Trophoblast cell (in vitro differentiated cells and primary cell): ENCODE measurements around the gene ETS2.

Source experiments
- DNase-seq, 2 donors: peaks; one replicate each; pipeline ENCODE4 v3.0.0-alpha.2; 2016
- H2AFZ ChIP-seq: 2 replicates; pipeline ENCODE4 v1.6.1; 2013; ENCODE audit warnings: low read length, moderate library complexity, mild to moderate bottlenecking; ENCODE audit not compliant: insufficient read depth, poor library complexity
- H2AK5ac ChIP-seq: 2 replicates; pipeline ENCODE4 v1.6.1; 2013; ENCODE audit warnings: mild to moderate bottlenecking, low read length
- H2BK120ac ChIP-seq: 2 replicates; pipeline ENCODE4 v1.6.1; 2013; ENCODE audit warnings: low read length, mild to moderate bottlenecking, moderate library complexity; ENCODE audit not compliant: insufficient read depth, poor library complexity
- H2BK12ac ChIP-seq: 2 replicates; pipeline ENCODE4 v1.6.1; 2013; ENCODE audit warnings: mild to moderate bottlenecking, low read length, moderate library complexity
- H2BK5ac ChIP-seq: 2 replicates; pipeline ENCODE4 v1.6.1; 2013; ENCODE audit warnings: low read length, low read depth, moderate library complexity, mild to moderate bottlenecking; ENCODE audit not compliant: poor library complexity
- H3K14ac ChIP-seq: 2 replicates; pipeline ENCODE4 v1.6.1; 2013; ENCODE audit warnings: mild to moderate bottlenecking, low read length
- H3K18ac ChIP-seq: 2 replicates; pipeline ENCODE4 v1.6.1; 2013; ENCODE audit warnings: mild to moderate bottlenecking, low read length
- H3K23ac ChIP-seq: 2 replicates; pipeline ENCODE4 v1.6.1; 2013; ENCODE audit warnings: low read length
- H3K27ac ChIP-seq: 2 replicates; pipeline ENCODE4 v1.5.1; 2013; ENCODE audit warnings: low read depth, mild to moderate bottlenecking, inconsistent platforms, low read length, moderate library complexity
- H3K27me3 ChIP-seq: 2 replicates; pipeline ENCODE4 v1.6.1; 2013; ENCODE audit warnings: inconsistent platforms, mild to moderate bottlenecking, low read length, moderate library complexity; ENCODE audit not compliant: insufficient read depth
- H3K36me3 ChIP-seq, 2 experiments: 1 replicate in 1 of 2; 2 replicates in 1 of 2; pipeline ENCODE4 v1.6.1; 2013; ENCODE audit warnings: low read length in 2 of 2, mild to moderate bottlenecking in 2 of 2, moderate library complexity in 1 of 2; ENCODE audit not compliant: insufficient read depth in 2 of 2, control insufficient read depth in 1 of 2
- H3K4ac ChIP-seq: 2 replicates; pipeline ENCODE4 v1.6.1; 2013; ENCODE audit warnings: low read depth, mild to moderate bottlenecking, low read length, moderate library complexity
- H3K4me1 ChIP-seq, 2 experiments: 1 replicate in 1 of 2; 2 replicates in 1 of 2; pipeline ENCODE4 v1.6.1; 2013; ENCODE audit warnings: low read length in 2 of 2, mild to moderate bottlenecking in 2 of 2, moderate library complexity in 1 of 2; ENCODE audit not compliant: insufficient read depth in 2 of 2, control insufficient read depth in 1 of 2
- H3K4me2 ChIP-seq: 2 replicates; pipeline ENCODE4 v1.6.1; 2013; ENCODE audit warnings: inconsistent platforms, mild to moderate bottlenecking, low read length, moderate library complexity
- H3K4me3 ChIP-seq: 2 replicates; pipeline ENCODE4 v1.5.1; 2013; ENCODE audit warnings: mild to moderate bottlenecking, low read depth, low read length, inconsistent platforms
- H3K79me1 ChIP-seq: one replicate; pipeline ENCODE4 v1.6.1; 2013; ENCODE audit warnings: low read length
- H3K79me2 ChIP-seq: 2 replicates; pipeline ENCODE4 v1.6.1; 2013; ENCODE audit warnings: low read length, mild to moderate bottlenecking; ENCODE audit not compliant: control insufficient read depth, insufficient read depth, poor library complexity
- H3K9ac ChIP-seq: 2 replicates; pipeline ENCODE4 v1.6.1; 2013; ENCODE audit warnings: mild to moderate bottlenecking, low read length
- H3K9me3 ChIP-seq: 2 replicates; pipeline ENCODE4 v1.6.1; 2013; ENCODE audit warnings: low read depth, mild to moderate bottlenecking, control low read depth, inconsistent platforms, low read length; ENCODE audit not compliant: insufficient read depth
- H4K12ac ChIP-seq: 2 replicates; pipeline ENCODE4 v1.6.1; 2013; ENCODE audit warnings: low read depth, mild to moderate bottlenecking, low read length, moderate library complexity
- H4K8ac ChIP-seq: 2 replicates; pipeline ENCODE4 v1.6.1; 2013; ENCODE audit warnings: low read depth, mild to moderate bottlenecking, low read length, moderate library complexity
- H4K91ac ChIP-seq: one replicate; pipeline ENCODE4 v1.6.1; 2013; ENCODE audit warnings: low read depth, mild to moderate bottlenecking, low read length, moderate library complexity
- WGBS: extraction: QIAGEN DNeasy Blood & Tissue Kit; methylation state at CpG from one replicate; pipeline ENCODE4 v1.1.7; 2013; ENCODE audit warnings: missing lambda C conversion rate; ENCODE audit not compliant: insufficient read length, insufficient coverage; ENCODE audit errors: extremely low coverage; 5-methylcytosine and 5-hydroxymethylcytosine counted together

Gene ETS2

GRCh38 chr21:38861989-38862683 is 56.4 kb downstream of the ETS2 start:
- Histone ChIP-seq H3K14ac (no peak overlapping the region), H4K8ac (no peak overlapping the region), H3K79me2 (no peaks in the 10 kb centered on the region), H3K9me3 (peaks cover under 1% of the 10 kb centered on the region), H3K4ac (no peak overlapping the region), H4K91ac (no peak overlapping the region), H2BK5ac (no peak overlapping the region), H3K18ac (no peak overlapping the region), H2BK12ac (no peak overlapping the region), H2AK5ac (no peak overlapping the region), H4K12ac (no peak overlapping the region), H3K36me3 (no peaks in the 10 kb centered on the region), H3K27me3 (no peaks in the 10 kb centered on the region), H3K79me1 (no peaks in the 10 kb centered on the region), H3K4me3 (no peak overlapping the region), H3K27ac (no peak overlapping the region), H3K23ac (no peak overlapping the region), H2BK120ac (no peak overlapping the region), H3K4me1 (no peaks in the 10 kb centered on the region), H3K9ac (no peak overlapping the region), H2AFZ (no peak overlapping the region), H3K4me2 (no peak overlapping the region)
- no CpG with 5 or more reads among the region's 8 CpGs for WGBS
- DNase-seq: no peak

GRCh38 chr21:38863291-38863690 is 57.6 kb downstream of the ETS2 start:
- Histone ChIP-seq H2BK5ac (no peak overlapping the region), H4K8ac (no peak overlapping the region), H4K91ac (no peak overlapping the region), H2BK12ac (no peak overlapping the region), H3K79me1 (no peaks in the 10 kb centered on the region), H3K27ac (no peak overlapping the region), H3K9ac (no peak overlapping the region), H3K4me1 (no peaks in the 10 kb centered on the region), H3K14ac (no peak overlapping the region), H3K36me3 (no peaks in the 10 kb centered on the region), H4K12ac (no peak overlapping the region), H2BK120ac (no peak overlapping the region), H3K23ac (no peak overlapping the region), H2AK5ac (no peak overlapping the region), H3K4me2 (no peak overlapping the region), H3K4ac (no peak overlapping the region), H3K27me3 (no peaks in the 10 kb centered on the region), H3K18ac (no peak overlapping the region), H2AFZ (no peak overlapping the region), H3K9me3 (no peaks in the 10 kb centered on the region), H3K79me2 (no peaks in the 10 kb centered on the region), H3K4me3 (no peak overlapping the region)
- WGBS: no CpG with 5 or more reads among the region's 2 CpGs
- peak; percentile 99 to 100 for DNase-seq

GRCh38 chr21:38863843-38864363 is 58.2 kb downstream of the ETS2 start:
- no peaks in the 10 kb centered on the region for H3K79me2 ChIP-seq
- no peak overlapping the region for H3K27ac ChIP-seq
- no peak overlapping the region for H3K4me3 ChIP-seq
- H3K14ac ChIP-seq: no peak overlapping the region
- H4K12ac ChIP-seq: no peak overlapping the region
- no peak overlapping the region for H3K4me2 ChIP-seq
- H2BK120ac ChIP-seq: no peak overlapping the region
- no peak overlapping the region for H3K9ac ChIP-seq
- H3K23ac ChIP-seq: no peak overlapping the region
- H3K18ac ChIP-seq: no peak overlapping the region
- H3K9me3 ChIP-seq: no peaks in the 10 kb centered on the region
- H3K4me1 ChIP-seq: no peaks in the 10 kb centered on the region
- no peak overlapping the region for H3K4ac ChIP-seq
- no peaks in the 10 kb centered on the region for H3K27me3 ChIP-seq
- H2BK12ac ChIP-seq: no peak overlapping the region
- DNase-seq: peak; percentile 48 to 63
- no peak overlapping the region for H2AK5ac ChIP-seq
- no peak overlapping the region for H4K91ac ChIP-seq
- no CpG with 5 or more reads among the region's 8 CpGs for WGBS
- no peaks in the 10 kb centered on the region for H3K79me1 ChIP-seq
- no peaks in the 10 kb centered on the region for H3K36me3 ChIP-seq
- H2AFZ ChIP-seq: no peak overlapping the region
- H4K8ac ChIP-seq: no peak overlapping the region
- H2BK5ac ChIP-seq: no peak overlapping the region

GRCh38 chr21:38864964-38865363 is 59.2 kb downstream of the ETS2 start:
- Histone ChIP-seq H3K4me2 (no peak overlapping the region), H3K9me3 (no peaks in the 10 kb centered on the region), H3K79me2 (no peaks in the 10 kb centered on the region), H3K23ac (no peak overlapping the region), H2BK120ac (no peak overlapping the region), H4K12ac (no peak overlapping the region), H2AK5ac (no peak overlapping the region), H4K8ac (no peak overlapping the region), H3K9ac (no peak overlapping the region), H3K36me3 (no peaks in the 10 kb centered on the region), H3K4me1 (no peaks in the 10 kb centered on the region), H4K91ac (no peak overlapping the region), H2AFZ (no peak overlapping the region), H3K27me3 (no peaks in the 10 kb centered on the region), H3K18ac (no peak overlapping the region), H2BK12ac (no peak overlapping the region), H3K4me3 (no peak overlapping the region), H3K4ac (no peak overlapping the region), H3K27ac (no peak overlapping the region), H2BK5ac (no peak overlapping the region), H3K79me1 (no peaks in the 10 kb centered on the region), H3K14ac (no peak overlapping the region)
- DNase-seq: no peak
- WGBS: no CpG with 5 or more reads among the region's 3 CpGs
